DMS53 treated with DMSO at 0.1 percent for 48 hours (cell line): ENCODE data around the gene KRTAP10-1.
"Not testable (repeated sequence)": the region's sequence is repeated elsewhere in the genome, so short reads cannot be mapped to it uniquely, and the experiment has no call there.

Source experiments
- DNase-seq: peaks from one replicate; lab custom pipeline; 2025; ENCODE audit not compliant: unreplicated experiment; lab: John Stamatoyannopoulos, UW

KRTAP10-1 gene

GRCh38 chr21:44571844-44572782, 32.1 kb upstream of the KRTAP10-1 start:
- no peak for DNase-seq

GRCh38 chr21:44571296-44571695, 31.3 kb upstream of the KRTAP10-1 start:
- no peak for DNase-seq

GRCh38 chr21:44569861-44570517, 30.0 kb upstream of the KRTAP10-1 start:
- DNase-seq, result no peak

- DNase-seq, result no peak
These were observed 28.9 kb upstream of the KRTAP10-1 start for GRCh38 chr21:44568667-44569556.

- DNase-seq, result no peak
These were observed 28.3 kb upstream of the KRTAP10-1 start for GRCh38 chr21:44568261-44568660.

GRCh38 chr21:44567481-44568171, 27.6 kb upstream of the KRTAP10-1 start:
- DNase-seq, result no peak

GRCh38 chr21:44566403-44566802, 26.4 kb upstream of the KRTAP10-1 start:
- no peak for DNase-seq

- no peak for DNase-seq
These were observed 25.0 kb upstream of the KRTAP10-1 start for GRCh38 chr21:44564886-44565598.

GRCh38 chr21:44564099-44564498, 24.1 kb upstream of the KRTAP10-1 start:
- DNase-seq, result no peak

GRCh38 chr21:44558695-44559094, 18.7 kb upstream of the KRTAP10-1 start, which contains the start of gene KRTAP10-3:
Gene KRTAP10-3, minus strand, starts transcription at chr21:44558795. Its CDS starts 80 bp downstream, at chr21:44558715.
- no peak for DNase-seq

GRCh38 chr21:44558329-44558675, 18.3 kb upstream of the KRTAP10-1 start:
- DNase-seq, result not testable (repeated sequence)

GRCh38 chr21:44557491-44558328, 17.7 kb upstream of the KRTAP10-1 start:
- no peak for DNase-seq

GRCh38 chr21:44556879-44557278, 16.9 kb upstream of the KRTAP10-1 start:
- no peak for DNase-seq

- no peak for DNase-seq
These were observed 15.3 kb upstream of the KRTAP10-1 start for GRCh38 chr21:44555200-44555875.

GRCh38 chr21:44552681-44553080, 12.7 kb upstream of the KRTAP10-1 start:
- DNase-seq, result no peak

- no peak for DNase-seq
These were observed 12.1 kb upstream of the KRTAP10-1 start for GRCh38 chr21:44552136-44552535.

- DNase-seq, result no peak
These were observed 11.5 kb upstream of the KRTAP10-1 start, which contains the start of gene KRTAP10-2 for GRCh38 chr21:44551340-44551961. Gene KRTAP10-2, minus strand, starts transcription at chr21:44551505. Its CDS starts 47 bp downstream, at chr21:44551458.

- DNase-seq, result no peak
These were observed 10.8 kb upstream of the KRTAP10-1 start for GRCh38 chr21:44550807-44551206.
